HL-60 (cell line): Measurements from ENCODE around the gene KIRREL1.

Experiments
- GABPA ChIP-seq: IDR thresholded peaks from 2 replicates; pipeline ENCODE4 v1.6.1; 2012; ENCODE audit warnings: low read depth
- POLR2AphosphoS5 ChIP-seq: IDR thresholded peaks from 2 replicates; pipeline ENCODE4 v1.6.1; 2012; ENCODE audit warnings: low read depth
- SPI1 ChIP-seq: IDR thresholded peaks from 2 replicates; pipeline ENCODE4 v1.6.1; 2012; ENCODE audit warnings: low read depth, mild to moderate bottlenecking, borderline replicate concordance
- TF ChIP-seq, protein P1 (sequence below): IDR thresholded peaks from one replicate; pipeline ENCODE4 v1.5.1; 2011; ENCODE audit warnings: low read length, control low read depth, inconsistent platforms; ENCODE audit not compliant: insufficient read depth
- TF ChIP-seq, protein P2 (sequence below): IDR thresholded peaks from 2 replicates; pipeline ENCODE4 v1.6.1; 2012; ENCODE audit warnings: low read depth; ENCODE audit not compliant: insufficient replicate concordance

DNA sequence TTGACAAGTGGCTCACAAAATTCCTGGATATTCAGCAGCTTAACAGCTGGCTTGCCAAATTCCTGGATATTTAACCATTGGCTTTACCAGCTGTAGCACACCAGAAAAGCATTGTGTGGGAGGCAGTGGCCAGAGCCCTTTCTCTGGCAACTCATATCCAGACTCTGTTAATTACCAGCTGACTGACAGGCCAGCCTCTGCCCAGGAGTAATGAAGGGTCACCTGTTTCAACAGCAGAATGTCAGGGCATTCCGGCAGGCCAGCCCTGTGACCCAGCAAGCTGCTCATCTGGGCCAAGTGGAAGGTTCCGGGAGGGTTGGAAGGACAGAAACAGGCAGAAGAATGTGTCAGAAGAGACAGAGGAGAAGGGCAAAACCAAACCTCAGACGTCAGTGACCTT is 35.2 kb upstream of the KIRREL1 start:
- TF ChIP-seq, protein P1, sequence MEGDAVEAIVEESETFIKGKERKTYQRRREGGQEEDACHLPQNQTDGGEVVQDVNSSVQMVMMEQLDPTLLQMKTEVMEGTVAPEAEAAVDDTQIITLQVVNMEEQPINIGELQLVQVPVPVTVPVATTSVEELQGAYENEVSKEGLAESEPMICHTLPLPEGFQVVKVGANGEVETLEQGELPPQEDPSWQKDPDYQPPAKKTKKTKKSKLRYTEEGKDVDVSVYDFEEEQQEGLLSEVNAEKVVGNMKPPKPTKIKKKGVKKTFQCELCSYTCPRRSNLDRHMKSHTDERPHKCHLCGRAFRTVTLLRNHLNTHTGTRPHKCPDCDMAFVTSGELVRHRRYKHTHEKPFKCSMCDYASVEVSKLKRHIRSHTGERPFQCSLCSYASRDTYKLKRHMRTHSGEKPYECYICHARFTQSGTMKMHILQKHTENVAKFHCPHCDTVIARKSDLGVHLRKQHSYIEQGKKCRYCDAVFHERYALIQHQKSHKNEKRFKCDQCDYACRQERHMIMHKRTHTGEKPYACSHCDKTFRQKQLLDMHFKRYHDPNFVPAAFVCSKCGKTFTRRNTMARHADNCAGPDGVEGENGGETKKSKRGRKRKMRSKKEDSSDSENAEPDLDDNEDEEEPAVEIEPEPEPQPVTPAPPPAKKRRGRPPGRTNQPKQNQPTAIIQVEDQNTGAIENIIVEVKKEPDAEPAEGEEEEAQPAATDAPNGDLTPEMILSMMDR: no peak
- TF ChIP-seq POLR2AphosphoS5 (no peak), SPI1 (no peak), GABPA (no peak)
- TF ChIP-seq, protein P2, sequence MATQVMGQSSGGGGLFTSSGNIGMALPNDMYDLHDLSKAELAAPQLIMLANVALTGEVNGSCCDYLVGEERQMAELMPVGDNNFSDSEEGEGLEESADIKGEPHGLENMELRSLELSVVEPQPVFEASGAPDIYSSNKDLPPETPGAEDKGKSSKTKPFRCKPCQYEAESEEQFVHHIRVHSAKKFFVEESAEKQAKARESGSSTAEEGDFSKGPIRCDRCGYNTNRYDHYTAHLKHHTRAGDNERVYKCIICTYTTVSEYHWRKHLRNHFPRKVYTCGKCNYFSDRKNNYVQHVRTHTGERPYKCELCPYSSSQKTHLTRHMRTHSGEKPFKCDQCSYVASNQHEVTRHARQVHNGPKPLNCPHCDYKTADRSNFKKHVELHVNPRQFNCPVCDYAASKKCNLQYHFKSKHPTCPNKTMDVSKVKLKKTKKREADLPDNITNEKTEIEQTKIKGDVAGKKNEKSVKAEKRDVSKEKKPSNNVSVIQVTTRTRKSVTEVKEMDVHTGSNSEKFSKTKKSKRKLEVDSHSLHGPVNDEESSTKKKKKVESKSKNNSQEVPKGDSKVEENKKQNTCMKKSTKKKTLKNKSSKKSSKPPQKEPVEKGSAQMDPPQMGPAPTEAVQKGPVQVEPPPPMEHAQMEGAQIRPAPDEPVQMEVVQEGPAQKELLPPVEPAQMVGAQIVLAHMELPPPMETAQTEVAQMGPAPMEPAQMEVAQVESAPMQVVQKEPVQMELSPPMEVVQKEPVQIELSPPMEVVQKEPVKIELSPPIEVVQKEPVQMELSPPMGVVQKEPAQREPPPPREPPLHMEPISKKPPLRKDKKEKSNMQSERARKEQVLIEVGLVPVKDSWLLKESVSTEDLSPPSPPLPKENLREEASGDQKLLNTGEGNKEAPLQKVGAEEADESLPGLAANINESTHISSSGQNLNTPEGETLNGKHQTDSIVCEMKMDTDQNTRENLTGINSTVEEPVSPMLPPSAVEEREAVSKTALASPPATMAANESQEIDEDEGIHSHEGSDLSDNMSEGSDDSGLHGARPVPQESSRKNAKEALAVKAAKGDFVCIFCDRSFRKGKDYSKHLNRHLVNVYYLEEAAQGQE: no peak
